K562 (cell line): ENCODE results near the gene OR2V2. TPM values are rescaled to one million over a fixed set of nuclear protein-coding genes. Genes with fewer than 3 reads are reported as not detected.

Experiments used
- CBFA2T3 ChIP-seq: fragments of 450-650 bp; IDR thresholded peaks from 2 replicates; pipeline ENCODE4 v1.6.1; 2017
- CHD2 ChIP-seq: IDR thresholded peaks from 2 replicates; pipeline ENCODE4 v1.6.1; 2011; ENCODE audit warnings: low read depth, low read length
- CREM ChIP-seq: IDR thresholded peaks from 2 replicates; pipeline ENCODE4 v1.6.1; 2014; ENCODE audit warnings: antibody characterized with exemption, low read depth
- DNMT1 ChIP-seq: fragments of 450-650 bp; IDR thresholded peaks from 2 replicates; pipeline ENCODE4 v1.6.1; 2016; ENCODE audit warnings: antibody characterized with exemption, mild to moderate bottlenecking
- DPF2 ChIP-seq: fragments of 450-650 bp; IDR thresholded peaks from 2 replicates; pipeline ENCODE4 v1.6.1; 2016
- HNRNPH1 ChIP-seq: fragments of 200-400 bp; formaldehyde crosslinking; optimal IDR thresholded peaks from 2 replicates; pipeline ENCODE3; 2017; ENCODE audit warnings: low read depth, mild to moderate bottlenecking, low read length, moderate library complexity
- JUND ChIP-seq, 2 experiments: IDR thresholded peaks; 2 replicates in 1 of 2; 3 replicates in 1 of 2; pipeline ENCODE4 v1.6.1; 2011; ENCODE audit warnings: borderline replicate concordance in 2 of 2, low read depth in 2 of 2, low read length in 2 of 2, improper control_type of control experiment in 1 of 2, missing biosample characterization in 1 of 2, missing genetic modification characterization in 1 of 2, missing genetic modification reagents in 1 of 2
- L3MBTL2 ChIP-seq: fragments of 450-650 bp; IDR thresholded peaks from 2 replicates; pipeline ENCODE4 v1.6.1; 2016; ENCODE audit warnings: mild to moderate bottlenecking, moderate library complexity
- MYNN ChIP-seq, 2 experiments: sonication (generic); formaldehyde crosslinking in 1 of 2; IDR thresholded peaks; 2 replicates each; pipeline versions ENCODE4 v1.5.0 to v1.6.1; 2016 to 2020; ENCODE audit warnings: antibody characterized with exemption in 1 of 2, missing genetic modification reagents in 1 of 2
- NBN ChIP-seq: fragments of 450-650 bp; IDR thresholded peaks from 2 replicates; pipeline ENCODE4 v1.6.1; 2016; ENCODE audit warnings: low read depth, mild to moderate bottlenecking
- NCOR1 ChIP-seq: fragments of 450-650 bp; IDR thresholded peaks from 2 replicates; pipeline ENCODE4 v1.6.1; 2016; ENCODE audit warnings: mild to moderate bottlenecking, moderate library complexity
- NFE2 ChIP-seq: IDR thresholded peaks from 2 replicates; pipeline ENCODE4 v1.6.1; 2014; ENCODE audit warnings: antibody characterized with exemption, low read depth
- NFIC ChIP-seq: fragments of 450-650 bp; IDR thresholded peaks from 2 replicates; pipeline ENCODE4 v1.6.1; 2017; ENCODE audit warnings: mild to moderate bottlenecking, inconsistent platforms
- RCOR1 ChIP-seq, 2 experiments: IDR thresholded peaks; 2 replicates each; pipeline ENCODE4 v1.6.1; 2012; ENCODE audit warnings: low read depth in 2 of 2, low read length in 2 of 2, borderline replicate concordance in 1 of 2, improper control_type of control experiment in 1 of 2
- ZFX ChIP-seq: sonication (generic); formaldehyde crosslinking; IDR thresholded peaks from 2 replicates; pipeline ENCODE4 v1.8.0; 2022; ENCODE audit warnings: mild to moderate bottlenecking, missing genetic modification reagents, moderate library complexity
- polyA plus RNA-seq, 8 experiments: library from polyadenylated mRNA; depleted of rRNA in 4 of 8; stranded (reverse) in 5 of 8; unstranded in 3 of 8; fragments of >200 nt; fragmentation: Nextera tagmentation in 2 of 8; fragmentation: Illumina TruSeq in 1 of 8; extraction: Ambion mirVana in 2 of 8; extraction: Trizol in 1 of 8; gene quantifications; 2 replicates each; pipeline versions ENCODE4 v1.2.1 to v1.2.3, GENCODE V29; 2011 to 2014; ENCODE audit warnings: inconsistent platforms in 1 of 8, missing spikeins in 1 of 8
- total RNA-seq, 7 experiments: library from RNA; depleted of rRNA in 6 of 7; stranded (reverse); fragments of >200 nt in 6 of 7; fragmentation: Illumina TruSeq in 2 of 7; extraction: Trizol in 2 of 7; gene quantifications; 2 replicates each; pipeline versions ENCODE4 v1.2.1 to v1.2.3, GENCODE V29; 2011 to 2021; ENCODE audit warnings: low replicate concordance in 1 of 7
- TF ChIP-seq, protein P1 (sequence below), 2 experiments: fragments of 200-800 bp in 1 of 2; sonication (Bioruptor generic) in 1 of 2; sonication (generic) in 1 of 2; formaldehyde crosslinking in 1 of 2; IDR thresholded peaks in 1 of 2; conservative IDR thresholded peaks in 1 of 2; 2 replicates each; pipeline versions ENCODE4 v1.5.0 to v1.6.1; 2016 to 2020; ENCODE audit warnings: missing compliant biosample characterization in 1 of 2, missing genetic modification characterization in 1 of 2, missing genetic modification reagents in 1 of 2
- TF ChIP-seq, protein P2 (sequence below): fragments of 200-400 bp; formaldehyde crosslinking; IDR thresholded peaks from 2 replicates; pipeline ENCODE4 v1.6.1; 2017; ENCODE audit warnings: mild to moderate bottlenecking, low read depth, low read length, moderate library complexity
- TF ChIP-seq, protein P3 (sequence below): fragments of 450-650 bp; IDR thresholded peaks from 2 replicates; pipeline ENCODE4 v1.6.1; 2017; ENCODE audit warnings: mild to moderate bottlenecking, moderate library complexity
- TF ChIP-seq, protein P4 (sequence below): fragments of 250-450 bp; sonication (Bioruptor Pico); IDR thresholded peaks from 2 replicates; pipeline ENCODE4 v1.8.0; 2021; ENCODE audit warnings: moderate library complexity, mild to moderate bottlenecking, inconsistent platforms

The OR2V2 gene
- total and polyA plus RNA-seq, 9 of the 15 experiments (the other 6 are each of a cell fraction or from before 2014, with no cell fraction given), result 0.01 TPM; not detected in 8

GRCh38 chr5:181161534-181162175 is 14.3 kb downstream of the OR2V2 start (continued):
- TF ChIP-seq, protein P1, sequence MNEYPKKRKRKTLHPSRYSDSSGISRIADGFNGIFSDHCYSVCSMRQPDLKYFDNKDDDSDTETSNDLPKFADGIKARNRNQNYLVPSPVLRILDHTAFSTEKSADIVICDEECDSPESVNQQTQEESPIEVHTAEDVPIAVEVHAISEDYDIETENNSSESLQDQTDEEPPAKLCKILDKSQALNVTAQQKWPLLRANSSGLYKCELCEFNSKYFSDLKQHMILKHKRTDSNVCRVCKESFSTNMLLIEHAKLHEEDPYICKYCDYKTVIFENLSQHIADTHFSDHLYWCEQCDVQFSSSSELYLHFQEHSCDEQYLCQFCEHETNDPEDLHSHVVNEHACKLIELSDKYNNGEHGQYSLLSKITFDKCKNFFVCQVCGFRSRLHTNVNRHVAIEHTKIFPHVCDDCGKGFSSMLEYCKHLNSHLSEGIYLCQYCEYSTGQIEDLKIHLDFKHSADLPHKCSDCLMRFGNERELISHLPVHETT (CRISPR knock-in tag; conservative IDR thresholded peaks at IDR 0.05 in 1 of 2, IDR thresholded peaks at IDR 0.05 in 1 of 2), result peak in 1 of 2 experiments; percentile 42; a peak in 2 of 4 replicates
- TF ChIP-seq MYNN (IDR thresholded peaks at IDR 0.05) (0 out of 2 replicates have a peak, but pooled peaks have one; percentile 19), MYNN (CRISPR knock-in tag; IDR thresholded peaks at IDR 0.05) (no peak), RCOR1 (IDR thresholded peaks at IDR 0.05; ENCODE audit: borderline replicate concordance in 1 of 2, low read depth in 2 of 2, low read length in 2 of 2) (peak in 1 of 2 experiments; percentile 29; a peak in 1 of 4 replicates), CREM (0 out of 2 replicates have a peak, but pooled peaks have one; percentile 3), NBN (0 out of 2 replicates have a peak, but pooled peaks have one; percentile 57), DPF2 (peak; percentile 76; the same call in 1 of the 2 replicates), NFE2 (peak; percentile 45; the same call in 1 of the 2 replicates), CHD2 (no peak), NFIC (peak; percentile 92), JUND (IDR thresholded peaks at IDR 0.05; ENCODE audit: borderline replicate concordance, low read depth, low read length) (no peak), JUND (tag; IDR thresholded peaks at IDR 0.05; ENCODE audit: borderline replicate concordance, low read depth, low read length) (peak; percentile 23; the same call in 2 of the 3 replicates), DNMT1 (no peak), HNRNPH1 (no peak), L3MBTL2 (0 out of 2 replicates have a peak, but pooled peaks have one; percentile 34), CBFA2T3 (peak; percentile 47), NCOR1 (peak; percentile 24; the same call in 1 of the 2 replicates), ZFX (peak; percentile 39; the same call in 1 of the 2 replicates)
- TF ChIP-seq, protein P2, sequence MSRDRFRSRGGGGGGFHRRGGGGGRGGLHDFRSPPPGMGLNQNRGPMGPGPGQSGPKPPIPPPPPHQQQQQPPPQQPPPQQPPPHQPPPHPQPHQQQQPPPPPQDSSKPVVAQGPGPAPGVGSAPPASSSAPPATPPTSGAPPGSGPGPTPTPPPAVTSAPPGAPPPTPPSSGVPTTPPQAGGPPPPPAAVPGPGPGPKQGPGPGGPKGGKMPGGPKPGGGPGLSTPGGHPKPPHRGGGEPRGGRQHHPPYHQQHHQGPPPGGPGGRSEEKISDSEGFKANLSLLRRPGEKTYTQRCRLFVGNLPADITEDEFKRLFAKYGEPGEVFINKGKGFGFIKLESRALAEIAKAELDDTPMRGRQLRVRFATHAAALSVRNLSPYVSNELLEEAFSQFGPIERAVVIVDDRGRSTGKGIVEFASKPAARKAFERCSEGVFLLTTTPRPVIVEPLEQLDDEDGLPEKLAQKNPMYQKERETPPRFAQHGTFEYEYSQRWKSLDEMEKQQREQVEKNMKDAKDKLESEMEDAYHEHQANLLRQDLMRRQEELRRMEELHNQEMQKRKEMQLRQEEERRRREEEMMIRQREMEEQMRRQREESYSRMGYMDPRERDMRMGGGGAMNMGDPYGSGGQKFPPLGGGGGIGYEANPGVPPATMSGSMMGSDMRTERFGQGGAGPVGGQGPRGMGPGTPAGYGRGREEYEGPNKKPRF, result no peak
- TF ChIP-seq, protein P3, sequence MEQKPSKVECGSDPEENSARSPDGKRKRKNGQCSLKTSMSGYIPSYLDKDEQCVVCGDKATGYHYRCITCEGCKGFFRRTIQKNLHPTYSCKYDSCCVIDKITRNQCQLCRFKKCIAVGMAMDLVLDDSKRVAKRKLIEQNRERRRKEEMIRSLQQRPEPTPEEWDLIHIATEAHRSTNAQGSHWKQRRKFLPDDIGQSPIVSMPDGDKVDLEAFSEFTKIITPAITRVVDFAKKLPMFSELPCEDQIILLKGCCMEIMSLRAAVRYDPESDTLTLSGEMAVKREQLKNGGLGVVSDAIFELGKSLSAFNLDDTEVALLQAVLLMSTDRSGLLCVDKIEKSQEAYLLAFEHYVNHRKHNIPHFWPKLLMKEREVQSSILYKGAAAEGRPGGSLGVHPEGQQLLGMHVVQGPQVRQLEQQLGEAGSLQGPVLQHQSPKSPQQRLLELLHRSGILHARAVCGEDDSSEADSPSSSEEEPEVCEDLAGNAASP, result peak; percentile 60; the same call in 1 of the 2 replicates
- TF ChIP-seq, protein P4, sequence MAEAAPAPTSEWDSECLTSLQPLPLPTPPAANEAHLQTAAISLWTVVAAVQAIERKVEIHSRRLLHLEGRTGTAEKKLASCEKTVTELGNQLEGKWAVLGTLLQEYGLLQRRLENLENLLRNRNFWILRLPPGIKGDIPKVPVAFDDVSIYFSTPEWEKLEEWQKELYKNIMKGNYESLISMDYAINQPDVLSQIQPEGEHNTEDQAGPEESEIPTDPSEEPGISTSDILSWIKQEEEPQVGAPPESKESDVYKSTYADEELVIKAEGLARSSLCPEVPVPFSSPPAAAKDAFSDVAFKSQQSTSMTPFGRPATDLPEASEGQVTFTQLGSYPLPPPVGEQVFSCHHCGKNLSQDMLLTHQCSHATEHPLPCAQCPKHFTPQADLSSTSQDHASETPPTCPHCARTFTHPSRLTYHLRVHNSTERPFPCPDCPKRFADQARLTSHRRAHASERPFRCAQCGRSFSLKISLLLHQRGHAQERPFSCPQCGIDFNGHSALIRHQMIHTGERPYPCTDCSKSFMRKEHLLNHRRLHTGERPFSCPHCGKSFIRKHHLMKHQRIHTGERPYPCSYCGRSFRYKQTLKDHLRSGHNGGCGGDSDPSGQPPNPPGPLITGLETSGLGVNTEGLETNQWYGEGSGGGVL (CRISPR knock-in tag), result no peak
